ENCODE measurements around the gene GNG12. TPM values are rescaled to one million over a fixed set of nuclear protein-coding genes. Genes with fewer than 3 reads are reported as not detected.
A peak's percentile ranks its signal among the peaks of the same experiment; 100 is the strongest.

GNG12 gene
- total and polyA plus RNA-seq, 9 of the 15 experiments (the other 6 are each of a cell fraction or from before 2014, with no cell fraction given) = 2.6 to 6.0 (median 4.1) TPM

DNA sequence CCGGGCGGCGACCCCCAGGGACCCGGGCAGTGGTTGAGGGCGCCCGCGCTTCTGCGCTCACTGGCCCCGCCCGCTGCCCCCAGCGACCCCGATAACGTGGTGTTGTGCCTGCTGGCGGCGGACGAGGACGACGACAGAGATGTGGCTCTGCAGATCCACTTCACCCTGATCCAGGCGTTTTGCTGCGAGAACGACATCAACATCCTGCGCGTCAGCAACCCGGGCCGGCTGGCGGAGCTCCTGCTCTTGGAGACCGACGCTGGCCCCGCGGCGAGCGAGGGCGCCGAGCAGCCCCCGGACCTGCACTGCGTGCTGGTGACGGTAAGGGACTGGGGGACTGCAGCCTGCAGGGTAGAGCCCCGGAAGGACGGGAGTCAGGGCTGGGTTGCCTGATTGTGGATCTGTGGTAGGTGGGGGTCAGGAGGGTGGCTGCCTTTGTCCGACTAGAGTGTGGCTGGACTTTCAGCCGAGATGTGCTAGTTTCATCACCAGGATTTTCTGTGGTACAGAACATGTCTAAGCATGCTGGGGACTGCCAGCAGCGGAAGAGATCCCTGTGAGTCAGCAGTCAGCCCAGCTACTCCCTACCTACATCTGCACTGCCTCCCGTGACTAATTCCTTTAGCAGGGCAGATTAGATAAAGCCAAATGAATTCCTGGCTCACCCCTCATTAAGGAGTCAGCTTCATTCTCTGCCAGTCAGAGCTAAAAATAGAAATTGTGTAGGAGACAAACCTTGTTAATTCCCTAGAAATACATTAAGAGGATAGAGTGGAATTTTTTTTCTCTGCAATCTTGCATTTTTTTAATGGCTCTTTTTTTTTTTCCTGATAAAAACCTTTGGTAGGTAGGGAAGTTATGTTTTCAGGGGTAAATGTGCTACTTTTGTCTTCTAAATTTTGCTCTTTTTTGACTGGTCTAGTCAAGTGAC is 146.7 kb downstream of the GNG12 start (continued):
- TF ChIP-seq USF1 (CRISPR knock-in tag; IDR thresholded peaks at IDR 0.05) (0 out of 2 replicates have a peak, but pooled peaks have one; percentile 43), ZNF609 (CRISPR knock-in tag; IDR thresholded peaks at IDR 0.05; ENCODE audit: borderline replicate concordance) (peak; percentile 95), NFE2 (IDR thresholded peaks at IDR 0.05; ENCODE audit: low read depth) (peak; percentile 96), DDX20 (tag; IDR thresholded peaks at IDR 0.05; ENCODE audit: low read depth) (no peak), ZFPM2 (CRISPR knock-in tag; IDR thresholded peaks at IDR 0.05) (no peak), ZNF140 (CRISPR knock-in tag; IDR thresholded peaks at IDR 0.05) (no peak), PTTG1 (tag; IDR thresholded peaks at IDR 0.05; ENCODE audit: low read depth) (no peak), PKNOX1 (IDR thresholded peaks at IDR 0.05) (peak; percentile 64), NCOA2 (IDR thresholded peaks at IDR 0.05; ENCODE audit: partially characterized antibody in 2 of 2) (peak in 1 of 2 experiments; percentile 36), ZBTB2 (IDR thresholded peaks at IDR 0.05) (peak; percentile 73; the same call in 1 of the 2 replicates), ESRRB (CRISPR knock-in tag; IDR thresholded peaks at IDR 0.05; ENCODE audit: borderline replicate concordance) (no peak), ATF4 (CRISPR knock-in tag; IDR thresholded peaks at IDR 0.05) (peak; percentile 89)
- TF ChIP-seq, protein P1, sequence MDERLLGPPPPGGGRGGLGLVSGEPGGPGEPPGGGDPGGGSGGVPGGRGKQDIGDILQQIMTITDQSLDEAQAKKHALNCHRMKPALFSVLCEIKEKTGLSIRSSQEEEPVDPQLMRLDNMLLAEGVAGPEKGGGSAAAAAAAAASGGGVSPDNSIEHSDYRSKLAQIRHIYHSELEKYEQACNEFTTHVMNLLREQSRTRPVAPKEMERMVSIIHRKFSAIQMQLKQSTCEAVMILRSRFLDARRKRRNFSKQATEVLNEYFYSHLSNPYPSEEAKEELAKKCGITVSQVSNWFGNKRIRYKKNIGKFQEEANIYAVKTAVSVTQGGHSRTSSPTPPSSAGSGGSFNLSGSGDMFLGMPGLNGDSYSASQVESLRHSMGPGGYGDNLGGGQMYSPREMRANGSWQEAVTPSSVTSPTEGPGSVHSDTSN (CRISPR knock-in tag; IDR thresholded peaks at IDR 0.05; ENCODE audit: low read depth) = no peak
- TF ChIP-seq, protein P1 (tag; conservative IDR thresholded peaks at IDR 0.05; ENCODE audit: low read depth) = peak; percentile 40; the same call in 1 of the 2 replicates

Measured in K562 (cell line).